Fibroblast of the aortic adventitia (primary cell): ENCODE data around the gene GNL3L. TPM values are rescaled to one million over a fixed set of nuclear protein-coding genes. Genes with fewer than 3 reads are reported as not detected.

Experiments used
- DNase-seq: peaks from one replicate; pipeline ENCODE4 v3.0.0-alpha.2; 2010; ENCODE audit warnings: low read depth
- H3K4me3 ChIP-seq: 2 replicates; pipeline ENCODE4 v1.5.1; 2011; ENCODE audit warnings: low read depth, mild to moderate bottlenecking, control low read depth, low read length, moderate library complexity
- CTCF ChIP-seq: IDR thresholded peaks from 2 replicates; pipeline ENCODE4 v1.5.1; 2011; ENCODE audit warnings: mild to moderate bottlenecking, low read length, control low read depth, inconsistent platforms; ENCODE audit not compliant: insufficient read depth
- total RNA-seq: library from RNA; depleted of rRNA; stranded (reverse); fragments of >200 nt; gene quantifications from 2 replicates; pipeline ENCODE4 v1.2.3, GENCODE V29; 2012; ENCODE audit warnings: low replicate concordance

The GNL3L gene
- total RNA-seq, 1 donor = 46.3 TPM

GRCh38 chrX:54494166-54494988, 35.6 kb upstream of the GNL3L start:
- peak; percentile 39 for DNase-seq
- TF ChIP-seq CTCF = no peak
- peak overlapping the region; percentile 71 for H3K4me3 ChIP-seq

GRCh38 chrX:54494989-54495813, 34.8 kb upstream of the GNL3L start:
- TF ChIP-seq CTCF = no peak
- no peak for DNase-seq
- H3K4me3 ChIP-seq = peak overlapping the region; percentile 71

- no peak for TF ChIP-seq CTCF
- peak within 1 kb of the TSS; percentile 71 for H3K4me3 ChIP-seq
- DNase-seq = peak; percentile 52
Observed at GRCh38 chrX:54495814-54496516, 34.1 kb upstream of the GNL3L start, which contains the start of gene FGD1. FGD1 (minus strand) TSS chrX:54496234; CDS start chrX:54495432, 802 bp downstream.

GRCh38 chrX:54496517-54496852, 33.5 kb upstream of the GNL3L start:
- no peak for TF ChIP-seq CTCF
- DNase-seq = no peak
- peak overlapping the region; percentile 71 for H3K4me3 ChIP-seq

- no peak for TF ChIP-seq CTCF
- no peak for DNase-seq
- no peak overlapping the region for H3K4me3 ChIP-seq
Observed at GRCh38 chrX:54496936-54497335, 33.1 kb upstream of the GNL3L start.

GRCh38 chrX:54509400-54509799, 20.6 kb upstream of the GNL3L start:
- no peak overlapping the region for H3K4me3 ChIP-seq
- peak; percentile 51 for DNase-seq
- TF ChIP-seq CTCF = no peak
